Subcutaneous abdominal adipose tissue (tissue), 5 donors: Measurements from ENCODE around the gene CTDSP1.

Source experiments
- H3K27ac ChIP-seq: one replicate; pipeline ENCODE4 v1.7.0; 2013; ENCODE audit warnings: low read depth, mild to moderate bottlenecking, inconsistent platforms, low read length, moderate library complexity
- H3K27me3 ChIP-seq, 5 donors: one replicate each; pipeline ENCODE4 v1.7.0; 2013; ENCODE audit warnings: low read length in 5 of 5, inconsistent platforms in 1 of 5; ENCODE audit not compliant: control insufficient read depth in 5 of 5, insufficient read depth in 4 of 5
- H3K36me3 ChIP-seq, 5 donors: one replicate each; pipeline ENCODE4 v1.7.0; 2013; ENCODE audit warnings: low read length in 5 of 5; ENCODE audit not compliant: control insufficient read depth in 5 of 5, insufficient read depth in 5 of 5
- H3K4me1 ChIP-seq, 5 donors: one replicate each; pipeline ENCODE4 v1.7.0; 2013; ENCODE audit warnings: low read length in 5 of 5, mild to moderate bottlenecking in 3 of 5, moderate library complexity in 1 of 5; ENCODE audit not compliant: control insufficient read depth in 5 of 5, insufficient read depth in 5 of 5
- H3K4me3 ChIP-seq, 5 donors: one replicate each; pipeline ENCODE4 v1.7.0; 2013; ENCODE audit warnings: low read length in 5 of 5, low read depth in 1 of 5
- H3K9ac ChIP-seq, 5 donors: one replicate each; pipeline ENCODE4 v1.7.0; 2013; ENCODE audit warnings: low read length in 5 of 5, mild to moderate bottlenecking in 4 of 5, moderate library complexity in 3 of 5
- H3K9me3 ChIP-seq, 5 donors: one replicate each; pipeline ENCODE4 v1.7.0; 2013; ENCODE audit warnings: low read length in 5 of 5; ENCODE audit not compliant: control insufficient read depth in 5 of 5
- donor health status: healthy.
- donor health status: healthy.
- donor health status: healthy.
- donor health status: healthy.
- donor health status: healthy.

The CTDSP1 gene

GRCh38 chr2:218382785-218383184 lies 16.9 kb upstream of the CTDSP1 start:
- Histone ChIP-seq H3K9me3 (no peaks in the 10 kb centered on the region), H3K36me3 (no peaks in the 10 kb centered on the region), H3K4me3 (peak overlapping the region in 1 of 5 donors; percentile 28), H3K27me3 (no peaks in the 10 kb centered on the region), H3K9ac (no peak overlapping the region), H3K27ac (no peak overlapping the region), H3K4me1 (peaks cover 2 to 23% (median 11%) of the 10 kb centered on the region in 5 donors)

- no peaks in the 10 kb centered on the region for H3K36me3 ChIP-seq
- H3K27me3 ChIP-seq: no peaks in the 10 kb centered on the region
- H3K9me3 ChIP-seq: no peaks in the 10 kb centered on the region
- no peak overlapping the region for H3K9ac ChIP-seq
- H3K27ac ChIP-seq: no peak overlapping the region
- peak overlapping the region in 1 of 5 donors; percentile 14 for H3K4me3 ChIP-seq
- peaks cover 2 to 29% (median 12%) of the 10 kb centered on the region in 5 donors for H3K4me1 ChIP-seq
These were observed 15.7 kb upstream of the CTDSP1 start for GRCh38 chr2:218383892-218384519.

- H3K9me3 ChIP-seq: no peaks in the 10 kb centered on the region
- H3K9ac ChIP-seq: no peak overlapping the region
- no peak overlapping the region for H3K27ac ChIP-seq
- no peaks in the 10 kb centered on the region for H3K27me3 ChIP-seq
- H3K4me1 ChIP-seq: peaks cover 2 to 29% (median 12%) of the 10 kb centered on the region in 5 donors
- no peaks in the 10 kb centered on the region for H3K36me3 ChIP-seq
- H3K4me3 ChIP-seq: no peak overlapping the region
These were observed 14.7 kb upstream of the CTDSP1 start for GRCh38 chr2:218384975-218385374.

- H3K4me3 ChIP-seq: peak overlapping the region; percentile 48 to 63 (median 56)
These were observed 12.9 kb upstream of the CTDSP1 start for GRCh38 chr2:218386505-218387368.

GRCh38 chr2:218387369-218388194 lies 12.1 kb upstream of the CTDSP1 start:
- Histone ChIP-seq H3K4me1 (peaks cover 0 to 23% (median 9%) of the 10 kb centered on the region in 5 donors), H3K4me3 (peak overlapping the region; percentile 48 to 63 (median 56)), H3K9ac (peak overlapping the region in 2 of 5 donors; percentile 59 to 66), H3K27me3 (no peaks in the 10 kb centered on the region), H3K36me3 (no peaks in the 10 kb centered on the region), H3K9me3 (no peaks in the 10 kb centered on the region), H3K27ac (no peak overlapping the region)

More at GRCh38 chr2:218386505-218387368, 12.9 kb upstream of the CTDSP1 start:
- Histone ChIP-seq H3K9ac (peak overlapping the region in 1 of 5 donors; percentile 66), H3K27me3 (no peaks in the 10 kb centered on the region), H3K9me3 (no peaks in the 10 kb centered on the region), H3K4me1 (peaks cover 2 to 29% (median 12%) of the 10 kb centered on the region in 5 donors), H3K36me3 (no peaks in the 10 kb centered on the region), H3K27ac (no peak overlapping the region)

- Histone ChIP-seq H3K9me3 (no peaks in the 10 kb centered on the region), H3K36me3 (no peaks in the 10 kb centered on the region), H3K4me1 (peaks cover 0 to 25% (median 9%) of the 10 kb centered on the region in 5 donors), H3K9ac (no peak overlapping the region), H3K27ac (no peak overlapping the region), H3K4me3 (no peak overlapping the region), H3K27me3 (no peaks in the 10 kb centered on the region)
These were observed 10.1 kb upstream of the CTDSP1 start for GRCh38 chr2:218389333-218390150.

- H3K4me1 ChIP-seq: peaks cover 0 to 31% (median 15%) of the 10 kb centered on the region in 5 donors
- H3K27ac ChIP-seq: no peak overlapping the region
- no peak overlapping the region for H3K9ac ChIP-seq
- no peak overlapping the region for H3K4me3 ChIP-seq
- H3K9me3 ChIP-seq: no peaks in the 10 kb centered on the region
- no peaks in the 10 kb centered on the region for H3K27me3 ChIP-seq
- no peaks in the 10 kb centered on the region for H3K36me3 ChIP-seq
These were observed 8.5 kb upstream of the CTDSP1 start for GRCh38 chr2:218391202-218391601.

- Histone ChIP-seq H3K9ac (no peak overlapping the region), H3K27me3 (no peaks in the 10 kb centered on the region), H3K36me3 (no peaks in the 10 kb centered on the region), H3K4me1 (peaks cover 0 to 33% (median 21%) of the 10 kb centered on the region in 5 donors), H3K9me3 (no peaks in the 10 kb centered on the region), H3K27ac (no peak overlapping the region), H3K4me3 (no peak overlapping the region)
These were observed 7.2 kb upstream of the CTDSP1 start for GRCh38 chr2:218392459-218392858.

- H3K4me3 ChIP-seq: no peak overlapping the region
- H3K27me3 ChIP-seq: no peaks in the 10 kb centered on the region
- no peaks in the 10 kb centered on the region for H3K9me3 ChIP-seq
- H3K9ac ChIP-seq: no peak overlapping the region
- no peaks in the 10 kb centered on the region for H3K36me3 ChIP-seq
- H3K4me1 ChIP-seq: peaks cover 2 to 33% (median 22%) of the 10 kb centered on the region in 5 donors
- no peak overlapping the region for H3K27ac ChIP-seq
These were observed 6.7 kb upstream of the CTDSP1 start for GRCh38 chr2:218392891-218393462.
